ENCODE measurements around the gene FLT4.

The FLT4 gene

GRCh38 chr5:180619563-180619915 lies 29.9 kb downstream of the FLT4 start:
- DNase-seq (ENCODE audit: extremely low read depth, low read depth): no peak
- TF ChIP-seq, protein P1, sequence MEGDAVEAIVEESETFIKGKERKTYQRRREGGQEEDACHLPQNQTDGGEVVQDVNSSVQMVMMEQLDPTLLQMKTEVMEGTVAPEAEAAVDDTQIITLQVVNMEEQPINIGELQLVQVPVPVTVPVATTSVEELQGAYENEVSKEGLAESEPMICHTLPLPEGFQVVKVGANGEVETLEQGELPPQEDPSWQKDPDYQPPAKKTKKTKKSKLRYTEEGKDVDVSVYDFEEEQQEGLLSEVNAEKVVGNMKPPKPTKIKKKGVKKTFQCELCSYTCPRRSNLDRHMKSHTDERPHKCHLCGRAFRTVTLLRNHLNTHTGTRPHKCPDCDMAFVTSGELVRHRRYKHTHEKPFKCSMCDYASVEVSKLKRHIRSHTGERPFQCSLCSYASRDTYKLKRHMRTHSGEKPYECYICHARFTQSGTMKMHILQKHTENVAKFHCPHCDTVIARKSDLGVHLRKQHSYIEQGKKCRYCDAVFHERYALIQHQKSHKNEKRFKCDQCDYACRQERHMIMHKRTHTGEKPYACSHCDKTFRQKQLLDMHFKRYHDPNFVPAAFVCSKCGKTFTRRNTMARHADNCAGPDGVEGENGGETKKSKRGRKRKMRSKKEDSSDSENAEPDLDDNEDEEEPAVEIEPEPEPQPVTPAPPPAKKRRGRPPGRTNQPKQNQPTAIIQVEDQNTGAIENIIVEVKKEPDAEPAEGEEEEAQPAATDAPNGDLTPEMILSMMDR (IDR thresholded peaks at IDR 0.05; ENCODE audit: low read depth, low read length, missing control alignments): no peak
- H3K4me3 ChIP-seq (replicated peaks; ENCODE audit: low read depth, low read length): no peak overlapping the region

GRCh38 chr5:180618829-180619562 lies 30.4 kb downstream of the FLT4 start:
- DNase-seq (ENCODE audit: extremely low read depth, low read depth): no peak
- H3K4me3 ChIP-seq (replicated peaks; ENCODE audit: low read depth, low read length): peak overlapping the region; percentile 28
- TF ChIP-seq, protein P1 (IDR thresholded peaks at IDR 0.05; ENCODE audit: low read depth, low read length, missing control alignments): peak; percentile 41

DNA sequence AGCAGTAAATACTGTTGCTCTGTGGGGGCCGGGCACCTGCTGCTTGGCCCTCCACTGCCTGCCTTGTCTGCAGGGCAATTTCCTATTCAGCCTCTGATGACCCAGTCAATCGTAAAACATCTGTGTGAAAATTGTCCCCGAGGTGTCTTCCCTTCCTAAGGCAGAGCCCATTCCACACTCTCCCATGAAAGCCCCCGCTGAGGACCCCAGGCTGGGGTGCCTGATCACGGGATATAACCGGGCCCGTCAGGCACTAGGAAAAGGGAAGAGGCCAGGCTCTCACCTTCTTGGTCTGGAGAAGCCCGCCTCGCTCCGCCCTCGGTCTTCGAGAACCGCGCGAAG lies 30.9 kb downstream of the FLT4 start:
- TF ChIP-seq, protein P1 (IDR thresholded peaks at IDR 0.05; ENCODE audit: low read depth, low read length, missing control alignments): no peak
- no peak for DNase-seq (ENCODE audit: extremely low read depth, low read depth)
- H3K4me3 ChIP-seq (replicated peaks; ENCODE audit: low read depth, low read length): peak overlapping the region; percentile 28

DNA sequence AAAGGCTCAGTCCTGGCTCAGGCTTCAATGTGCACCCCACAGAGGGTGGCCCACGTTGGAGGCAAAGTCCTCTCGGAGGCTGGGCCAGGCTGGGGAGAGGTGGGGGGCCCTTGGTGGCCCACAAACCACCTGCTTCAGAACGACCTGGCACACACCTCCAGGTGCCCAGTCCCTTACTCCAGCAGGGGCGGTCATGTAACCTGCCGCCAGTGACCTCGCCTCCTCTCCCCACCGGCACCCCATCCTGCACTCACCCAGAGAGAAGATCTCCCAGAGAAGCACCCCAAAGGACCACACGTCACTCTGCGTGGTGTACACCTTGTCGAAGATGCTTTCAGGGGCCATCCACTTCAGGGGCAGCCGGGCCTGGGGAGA lies 35.6 kb downstream of the FLT4 start:
- TF ChIP-seq, protein P1 (IDR thresholded peaks at IDR 0.05; ENCODE audit: low read depth, low read length, missing control alignments): no peak
- no peak overlapping the region for H3K4me3 ChIP-seq (replicated peaks; ENCODE audit: low read depth, low read length)
- DNase-seq (ENCODE audit: extremely low read depth, low read depth): no peak

DNA sequence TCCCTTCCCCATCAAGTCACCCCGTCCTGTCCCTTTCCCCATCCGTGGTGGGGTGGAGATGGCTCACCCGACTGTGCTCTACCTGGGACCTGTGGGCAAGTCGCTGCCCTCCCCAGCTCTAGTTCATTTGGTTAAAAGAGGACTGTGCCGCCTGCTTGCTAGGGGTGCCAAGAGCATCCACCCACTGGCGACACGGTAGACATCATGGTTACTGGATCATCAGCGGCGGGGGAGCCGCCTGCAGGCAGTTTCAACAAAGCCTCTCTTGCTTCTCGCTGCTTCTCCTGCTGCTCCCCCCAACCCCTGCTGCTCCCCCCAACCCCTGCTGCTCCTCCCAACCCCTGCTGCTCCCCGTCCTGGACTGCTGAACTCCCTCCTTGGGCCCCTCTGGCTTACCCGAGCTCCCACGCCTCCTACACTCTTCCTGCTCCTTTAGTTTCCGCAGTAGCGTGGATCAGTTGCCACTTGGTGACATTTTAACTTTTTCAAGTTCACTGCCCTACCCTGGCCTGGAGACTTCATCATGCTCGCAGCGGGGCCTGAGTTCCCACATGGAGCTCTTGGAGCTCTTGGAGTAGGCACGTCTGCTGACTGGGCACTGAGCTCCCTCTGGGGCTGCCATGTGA lies 36.1 kb downstream of the FLT4 start:
- no peak for DNase-seq (ENCODE audit: extremely low read depth, low read depth)
- TF ChIP-seq, protein P1 (IDR thresholded peaks at IDR 0.05; ENCODE audit: low read depth, low read length, missing control alignments): no peak
- no peak overlapping the region for H3K4me3 ChIP-seq (replicated peaks; ENCODE audit: low read depth, low read length)

DNA sequence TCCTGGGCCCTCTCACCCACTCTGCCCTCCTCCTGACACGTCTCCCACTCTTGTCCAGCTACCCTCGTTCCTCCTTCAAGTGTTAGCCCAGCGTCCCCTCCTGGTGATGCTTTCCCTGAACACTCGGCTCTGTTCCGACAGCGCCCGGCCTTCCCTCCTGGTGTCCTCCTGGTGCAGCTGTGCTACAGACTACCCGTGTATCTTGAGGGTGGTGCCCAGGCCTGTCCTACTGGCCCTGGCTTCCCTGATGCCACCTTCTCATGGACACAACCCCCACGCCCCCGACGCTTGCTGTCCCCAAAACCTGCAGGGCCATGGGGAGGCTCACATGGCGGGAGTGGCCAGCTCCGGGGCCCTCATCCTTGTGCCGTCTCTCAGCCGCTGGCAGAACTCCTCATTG lies 36.7 kb downstream of the FLT4 start:
- TF ChIP-seq, protein P1 (IDR thresholded peaks at IDR 0.05; ENCODE audit: low read depth, low read length, missing control alignments): no peak
- H3K4me3 ChIP-seq (replicated peaks; ENCODE audit: low read depth, low read length): no peak overlapping the region
- no peak for DNase-seq (ENCODE audit: extremely low read depth, low read depth)
